Activated naive CD8-positive, alpha-beta T cell treated with anti-CD3 and anti-CD28 coated beads, Interleukin-2, amount 10 ng/mL, durations not matched to agents 7 days and 5 days (primary cell): ENCODE results near the gene ARID4B. TPM values are rescaled to one million over a fixed set of nuclear protein-coding genes. Genes with fewer than 3 reads are reported as not detected.
"Not testable (repeated sequence)": the region's sequence is repeated elsewhere in the genome, so short reads cannot be mapped to it uniquely, and the experiment has no call there.

Experiments used
- ATAC-seq: fragments of 150-1000 bp; cut with Tn5 transposase; one replicate; pipeline ENCODE4 v1.10.0; 2021; ENCODE audit warnings: low read depth, moderate library complexity
- POLR2A ChIA-PET: fragments of 350-600 bp; sonication (Branson Sonifier 250); formaldehyde crosslinking; loops from one replicate; lab custom pipeline; 2021; ENCODE audit warnings: antibody characterized with exemption; lab: Charles Lee
- DNase-seq: peaks from one replicate; pipeline ENCODE4 v3.0.0; 2021
- H3K27ac Mint-ChIP-seq: one replicate; pipeline ENCODE4 v1.8.0; 2022; ENCODE audit warnings: mild to moderate bottlenecking, mixed read lengths
- H3K27me3 Mint-ChIP-seq: one replicate; pipeline ENCODE4 v1.8.0; 2022; ENCODE audit warnings: mild to moderate bottlenecking, moderate library complexity, mixed read lengths
- H3K36me3 Mint-ChIP-seq: one replicate; pipeline ENCODE4 v1.8.0; 2021; ENCODE audit warnings: mild to moderate bottlenecking, mixed read lengths
- H3K4me1 Mint-ChIP-seq: one replicate; pipeline ENCODE4 v1.8.0; 2021; ENCODE audit warnings: mixed read lengths
- H3K4me3 Mint-ChIP-seq: one replicate; pipeline ENCODE4 v1.8.0; 2022; ENCODE audit warnings: mild to moderate bottlenecking, moderate library complexity, mixed read lengths
- H3K9me3 Mint-ChIP-seq: one replicate; pipeline ENCODE4 v1.8.0; 2021; ENCODE audit warnings: mixed read lengths
- total RNA-seq, 2 experiments: library from RNA; stranded (reverse); gene quantifications; one replicate each; pipeline ENCODE4 v1.2.3, GENCODE V29; 2021

ARID4B gene
- total RNA-seq, 2 experiments from 2014 or later: 62.3 to 66.6 TPM

DNA sequence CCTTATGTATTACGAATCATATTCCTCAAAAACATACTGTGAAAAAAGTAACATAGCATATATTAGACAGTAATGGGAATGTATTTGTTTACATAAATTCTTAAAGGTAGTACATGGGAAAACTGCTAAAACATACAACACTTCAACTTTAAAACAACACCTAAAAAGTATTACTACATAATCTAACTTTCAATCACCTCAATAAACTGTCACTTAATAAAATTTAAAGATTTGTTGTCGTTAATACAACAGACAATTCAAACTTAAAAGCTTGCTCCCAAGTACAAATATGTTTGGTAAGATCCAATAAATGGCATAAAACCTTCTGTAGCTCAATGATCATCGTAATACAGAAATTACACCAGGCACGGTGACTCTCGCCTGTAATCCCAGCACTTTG lies 3.7 kb downstream of the ARID4B start:
- Mint-ChIP-seq H3K4me3 (peak overlapping the region; percentile 73), H3K4me1 (peaks cover 41% of the 10 kb centered on the region), H3K27me3 (no peaks in the 10 kb centered on the region), H3K36me3 (peaks cover 34% of the 10 kb centered on the region), H3K9me3 (no peaks in the 10 kb centered on the region), H3K27ac (peak overlapping the region; percentile 28)
- ATAC-seq (no peak), DNase-seq (no peak)
- POLR2A ChIA-PET: interaction anchor here (4.9 kb wide), 1 partner anchor 11 kb away, joined by 28 read pairs; no protein-coding TSS in a partner anchor

GRCh38 chr1:235320521-235321179 lies 7.3 kb downstream of the ARID4B start:
- peak overlapping the region; percentile 26 for H3K27ac Mint-ChIP-seq

DNA sequence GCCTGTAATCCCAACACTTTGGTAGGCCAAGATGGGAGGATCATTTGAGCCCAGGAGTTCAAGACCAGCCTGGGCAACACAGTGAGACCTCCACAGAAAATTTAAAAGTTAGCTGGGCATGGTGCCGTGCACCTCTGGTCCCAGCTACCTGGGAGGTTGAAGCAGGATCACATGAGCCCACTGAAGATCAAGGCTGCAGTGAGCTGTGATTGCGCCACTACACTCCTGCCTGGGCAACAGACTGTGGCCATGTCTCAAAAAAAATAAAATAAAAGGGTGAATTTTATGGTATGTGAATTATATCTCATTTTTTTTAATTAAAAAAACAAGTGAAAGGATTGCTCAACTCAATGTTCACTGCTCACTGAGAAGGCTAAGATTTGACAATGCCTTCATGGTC lies 8.7 kb downstream of the ARID4B start:
- Mint-ChIP-seq H3K27me3 (no peaks in the 10 kb centered on the region), H3K9me3 (no peaks in the 10 kb centered on the region), H3K27ac (peak overlapping the region; percentile 62), H3K4me3 (peak overlapping the region; percentile 40), H3K36me3 (peaks cover 35% of the 10 kb centered on the region), H3K4me1 (peaks cover 52% of the 10 kb centered on the region)
- ATAC-seq (no peak), DNase-seq (no peak)
- POLR2A ChIA-PET: no interaction called here

More at GRCh38 chr1:235320521-235321179, 7.3 kb downstream of the ARID4B start:
- POLR2A ChIA-PET: no interaction called here
- peaks cover 51% of the 10 kb centered on the region for H3K4me1 Mint-ChIP-seq
- DNase-seq: no peak
- no peaks in the 10 kb centered on the region for H3K27me3 Mint-ChIP-seq
- peak overlapping the region; percentile 10 for H3K4me3 Mint-ChIP-seq
- peaks cover 37% of the 10 kb centered on the region for H3K36me3 Mint-ChIP-seq
- ATAC-seq: peak; percentile 12
- H3K9me3 Mint-ChIP-seq: no peaks in the 10 kb centered on the region

- Mint-ChIP-seq H3K4me3 (peak overlapping the region; percentile 23), H3K27ac (peak overlapping the region; percentile 18), H3K9me3 (no peaks in the 10 kb centered on the region), H3K4me1 (peaks cover 60% of the 10 kb centered on the region), H3K27me3 (no peaks in the 10 kb centered on the region), H3K36me3 (peaks cover 29% of the 10 kb centered on the region)
- DNase-seq (no peak), ATAC-seq (no peak)
- POLR2A ChIA-PET: interaction anchor here (0.6 kb wide), 1 partner anchor 96 kb away, joined by 3 read pairs; no protein-coding TSS in a partner anchor
Observed at GRCh38 chr1:235317168-235317567, 10.8 kb downstream of the ARID4B start.

DNA sequence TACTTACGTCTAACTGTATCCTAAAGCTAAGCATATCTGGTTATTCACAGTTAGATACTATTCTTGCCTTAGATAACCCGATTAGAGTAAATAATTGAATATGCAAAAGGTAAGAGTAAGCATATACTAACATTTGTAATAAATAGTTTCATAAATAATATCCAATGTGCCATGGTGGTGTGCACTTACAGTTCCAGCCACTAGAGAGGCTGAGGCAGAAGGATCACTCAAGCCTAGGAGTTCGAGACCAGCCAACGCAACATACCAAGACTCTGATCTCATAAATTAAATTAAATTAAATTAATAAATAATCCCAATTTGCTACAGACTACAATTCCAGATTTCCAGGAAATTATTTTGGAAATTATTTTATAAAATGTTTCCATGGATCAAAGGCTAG lies 12.2 kb downstream of the ARID4B start:
- Mint-ChIP-seq H3K9me3 (no peaks in the 10 kb centered on the region), H3K27me3 (no peaks in the 10 kb centered on the region), H3K4me3 (no peak overlapping the region), H3K27ac (no peak overlapping the region), H3K4me1 (peaks cover 57% of the 10 kb centered on the region), H3K36me3 (peaks cover 27% of the 10 kb centered on the region)
- ATAC-seq: no peak
- POLR2A ChIA-PET: no interaction called here
- DNase-seq: no peak

GRCh38 chr1:235315173-235315572 lies 12.8 kb downstream of the ARID4B start:
- H3K4me1 Mint-ChIP-seq: peaks cover 56% of the 10 kb centered on the region
- H3K4me3 Mint-ChIP-seq: no peak overlapping the region
- ATAC-seq (no peak), DNase-seq (no peak)
- no peaks in the 10 kb centered on the region for H3K9me3 Mint-ChIP-seq
- POLR2A ChIA-PET: interaction anchor here (5.0 kb wide), 1 partner anchor 11 kb away, joined by 28 read pairs; the partner anchor contains the start of genes ARID4B and GGPS1
- H3K27ac Mint-ChIP-seq: no peak overlapping the region
- no peaks in the 10 kb centered on the region for H3K27me3 Mint-ChIP-seq
- peaks cover 22% of the 10 kb centered on the region for H3K36me3 Mint-ChIP-seq

GRCh38 chr1:235313931-235314678 lies 13.9 kb downstream of the ARID4B start:
- DNase-seq (no peak), ATAC-seq (no peak)
- Mint-ChIP-seq H3K4me1 (peaks cover 51% of the 10 kb centered on the region), H3K27ac (peak overlapping the region; percentile 31), H3K4me3 (peak overlapping the region; percentile 51), H3K9me3 (no peaks in the 10 kb centered on the region), H3K27me3 (no peaks in the 10 kb centered on the region), H3K36me3 (peaks cover 19% of the 10 kb centered on the region)
- POLR2A ChIA-PET: interaction anchor here (1.0 to 5.0 kb wide), 2 partner anchors 12 to 39 kb away, joined by 3 to 28 read pairs; partner anchors contain the start of genes ARID4B and GGPS1

GRCh38 chr1:235313262-235313661 lies 14.7 kb downstream of the ARID4B start:
- H3K27me3 Mint-ChIP-seq: no peaks in the 10 kb centered on the region
- POLR2A ChIA-PET: interaction anchor here (1.0 to 5.0 kb wide), 2 partner anchors 13 to 38 kb away, joined by 3 to 28 read pairs; partner anchors contain the start of genes ARID4B and GGPS1
- no peaks in the 10 kb centered on the region for H3K9me3 Mint-ChIP-seq
- peak; percentile 40 for ATAC-seq
- H3K27ac Mint-ChIP-seq: peak overlapping the region; percentile 7
- H3K4me1 Mint-ChIP-seq: peaks cover 43% of the 10 kb centered on the region
- no peak for DNase-seq
- H3K4me3 Mint-ChIP-seq: peak overlapping the region; percentile 54
- H3K36me3 Mint-ChIP-seq: peaks cover 12% of the 10 kb centered on the region

- H3K4me3 Mint-ChIP-seq, H3K27ac Mint-ChIP-seq, POLR2A ChIA-PET, H3K27me3 Mint-ChIP-seq, DNase-seq, H3K9me3 Mint-ChIP-seq, ATAC-seq: not testable (repeated sequence)
- Mint-ChIP-seq H3K4me1 (peaks cover 43% of the 10 kb centered on the region), H3K36me3 (peaks cover 10% of the 10 kb centered on the region)
Observed at GRCh38 chr1:235309206-235309605, 18.8 kb downstream of the ARID4B start.

DNA sequence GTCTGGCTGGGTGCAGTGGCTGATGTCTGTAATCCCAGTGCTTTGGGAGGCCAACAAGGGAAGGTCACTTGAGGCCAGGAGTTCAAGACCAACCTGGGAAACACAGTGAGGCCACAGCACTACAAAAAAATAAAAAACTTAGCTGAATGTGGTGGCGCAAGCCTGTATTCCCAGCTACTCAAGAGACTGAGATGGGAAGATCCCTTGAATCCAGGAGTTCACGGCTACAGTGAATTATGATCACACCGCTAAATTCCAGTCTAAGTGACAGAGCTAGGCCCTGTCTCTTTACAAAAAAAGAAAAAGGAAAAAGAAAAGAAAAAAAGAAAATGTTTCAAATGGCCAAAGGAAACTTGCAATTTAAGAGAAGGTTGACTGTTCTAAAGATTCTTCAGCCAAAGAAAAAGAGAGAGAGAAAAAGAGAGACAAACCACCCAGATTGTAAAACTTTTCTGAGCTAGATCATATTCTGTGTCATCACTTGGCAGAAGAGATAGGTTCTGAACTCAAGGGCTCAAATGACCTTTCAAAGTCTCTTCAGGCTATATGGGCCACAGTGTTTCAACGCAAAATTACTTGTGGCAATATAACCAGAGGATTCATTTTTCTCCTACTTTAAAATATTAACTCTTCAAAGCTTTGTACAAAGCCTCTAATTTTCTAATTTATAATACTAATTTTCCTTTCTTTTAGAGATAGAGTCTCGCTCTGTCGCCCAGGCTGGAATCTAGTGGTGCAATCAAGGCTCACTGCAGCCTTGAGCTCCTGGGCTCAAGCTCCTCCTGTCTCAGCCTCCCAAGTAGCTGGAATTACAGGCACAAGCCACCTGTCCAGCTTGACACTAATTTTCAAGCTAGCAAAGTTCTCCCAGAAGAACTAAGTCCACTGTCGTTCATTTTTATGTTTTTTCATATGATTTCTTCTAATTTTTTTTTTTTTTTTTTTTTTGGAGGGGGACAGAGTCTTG lies 20.5 kb downstream of the ARID4B start:
- no peak for ATAC-seq
- H3K36me3 Mint-ChIP-seq: peaks cover 14% of the 10 kb centered on the region
- H3K4me3 Mint-ChIP-seq: no peak overlapping the region
- POLR2A ChIA-PET: interaction anchor here (0.6 to 0.7 kb wide), 2 partner anchors 29 to 290 kb away, joined by 3 to 4 read pairs; no protein-coding TSS in a partner anchor
- peaks cover 29% of the 10 kb centered on the region for H3K4me1 Mint-ChIP-seq
- H3K9me3 Mint-ChIP-seq: no peaks in the 10 kb centered on the region
- no peak overlapping the region for H3K27ac Mint-ChIP-seq
- no peak for DNase-seq
- H3K27me3 Mint-ChIP-seq: no peaks in the 10 kb centered on the region

- H3K4me3 Mint-ChIP-seq: peak overlapping the region; percentile 60
- H3K36me3 Mint-ChIP-seq: peaks cover 8% of the 10 kb centered on the region
- no peaks in the 10 kb centered on the region for H3K9me3 Mint-ChIP-seq
- DNase-seq (no peak), ATAC-seq (peak; percentile 57)
- H3K27me3 Mint-ChIP-seq: no peaks in the 10 kb centered on the region
- peaks cover 17% of the 10 kb centered on the region for H3K4me1 Mint-ChIP-seq
- POLR2A ChIA-PET: interaction anchor here (0.5 to 1.3 kb wide), 3 partner anchors 12 to 23 kb away, joined by 3 to 5 read pairs (median 3); partner anchors contain the start of genes ARID4B and GGPS1
- peak overlapping the region; percentile 69 for H3K27ac Mint-ChIP-seq
Observed at GRCh38 chr1:235304549-235305451, 23.2 kb downstream of the ARID4B start.

GRCh38 chr1:235302143-235302542 lies 25.8 kb downstream of the ARID4B start:
- POLR2A ChIA-PET: interaction anchor here (0.7 kb wide), 1 partner anchor 26 kb away, joined by 3 read pairs; the partner anchor contains the start of gene GGPS1
- H3K9me3 Mint-ChIP-seq: peaks cover 3% of the 10 kb centered on the region
- no peak overlapping the region for H3K4me3 Mint-ChIP-seq
- peaks cover 17% of the 10 kb centered on the region for H3K36me3 Mint-ChIP-seq
- peaks cover 35% of the 10 kb centered on the region for H3K4me1 Mint-ChIP-seq
- ATAC-seq (no peak), DNase-seq (no peak)
- H3K27me3 Mint-ChIP-seq: no peaks in the 10 kb centered on the region
- H3K27ac Mint-ChIP-seq: no peak overlapping the region
